PC-9 (cell line): ENCODE results near the gene PNPLA2.

ENCODE experiments used
- EZH2 ChIP-seq: fragments of 200-600 bp; sonication (generic); IDR thresholded peaks from 2 replicates; pipeline ENCODE4 v1.8.0; 2017; ENCODE audit warnings: antibody characterized with exemption, low read depth
- TF ChIP-seq, protein P1 (sequence below): fragments of 200-600 bp; sonication (generic); conservative IDR thresholded peaks from 2 replicates; pipeline ENCODE4 v1.6.1; 2017; ENCODE audit warnings: mixed run types, antibody characterized with exemption, mild to moderate bottlenecking, moderate library complexity

DNA sequence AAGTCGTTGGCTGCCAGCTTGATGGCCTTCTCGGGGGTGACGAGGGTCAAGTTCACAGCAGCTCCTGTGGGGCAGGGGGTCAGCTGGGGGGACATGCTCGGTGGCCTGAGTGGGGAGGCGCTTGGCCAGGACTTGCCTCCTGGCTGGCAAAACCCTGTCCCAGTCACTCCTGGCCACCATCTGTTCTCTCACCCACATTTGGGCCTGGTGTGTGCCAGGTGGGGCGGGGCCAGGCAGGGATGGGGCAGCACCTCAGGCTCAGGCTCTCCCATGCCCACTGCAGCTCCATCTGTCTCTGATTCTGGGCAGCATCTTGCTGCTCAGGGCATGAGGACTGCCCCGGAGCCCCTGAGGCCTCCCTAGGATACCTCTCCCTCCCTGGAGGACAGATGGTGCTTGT lies 25.2 kb upstream of the PNPLA2 start:
- TF ChIP-seq, protein P1, sequence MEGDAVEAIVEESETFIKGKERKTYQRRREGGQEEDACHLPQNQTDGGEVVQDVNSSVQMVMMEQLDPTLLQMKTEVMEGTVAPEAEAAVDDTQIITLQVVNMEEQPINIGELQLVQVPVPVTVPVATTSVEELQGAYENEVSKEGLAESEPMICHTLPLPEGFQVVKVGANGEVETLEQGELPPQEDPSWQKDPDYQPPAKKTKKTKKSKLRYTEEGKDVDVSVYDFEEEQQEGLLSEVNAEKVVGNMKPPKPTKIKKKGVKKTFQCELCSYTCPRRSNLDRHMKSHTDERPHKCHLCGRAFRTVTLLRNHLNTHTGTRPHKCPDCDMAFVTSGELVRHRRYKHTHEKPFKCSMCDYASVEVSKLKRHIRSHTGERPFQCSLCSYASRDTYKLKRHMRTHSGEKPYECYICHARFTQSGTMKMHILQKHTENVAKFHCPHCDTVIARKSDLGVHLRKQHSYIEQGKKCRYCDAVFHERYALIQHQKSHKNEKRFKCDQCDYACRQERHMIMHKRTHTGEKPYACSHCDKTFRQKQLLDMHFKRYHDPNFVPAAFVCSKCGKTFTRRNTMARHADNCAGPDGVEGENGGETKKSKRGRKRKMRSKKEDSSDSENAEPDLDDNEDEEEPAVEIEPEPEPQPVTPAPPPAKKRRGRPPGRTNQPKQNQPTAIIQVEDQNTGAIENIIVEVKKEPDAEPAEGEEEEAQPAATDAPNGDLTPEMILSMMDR, result no peak
- TF ChIP-seq EZH2, result no peak
